ENCODE results near the gene RELB. TPM values are rescaled to one million over a fixed set of nuclear protein-coding genes. Genes with fewer than 3 reads are reported as not detected.

Gene RELB
- total and polyA plus RNA-seq, 9 of the 15 experiments (the other 6 are each of a cell fraction or from before 2014, with no cell fraction given): 0.15 to 1.1 (median 0.28) TPM; not detected in 2

DNA sequence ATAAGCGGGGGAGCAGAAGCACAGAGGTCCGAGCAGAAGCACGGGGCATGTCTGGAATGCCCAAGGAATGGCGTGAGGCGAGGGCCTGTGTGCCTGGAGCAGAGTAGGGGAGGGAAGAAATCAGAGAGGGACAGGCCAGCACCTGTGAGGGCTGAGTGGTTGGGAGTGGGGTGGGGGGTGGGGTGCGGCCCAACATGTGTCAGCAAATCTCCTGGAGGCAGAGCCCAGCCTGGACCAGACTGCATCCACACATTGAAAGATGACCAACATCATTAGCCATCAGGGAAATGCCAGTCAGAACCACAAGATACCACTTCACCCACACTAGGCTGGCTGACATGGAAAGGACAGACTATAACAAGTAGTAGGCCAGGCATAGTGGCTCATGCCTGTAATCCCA, 48.8 kb downstream of the RELB start:
- H3K9me1 ChIP-seq (ENCODE audit: control insufficient read depth, insufficient read depth, low read length): peaks cover 7% of the 10 kb centered on the region
- ChIA-PET POLR2A (interaction anchor here (0.9 to 1.7 kb wide), 5 partner anchors 10 to 295 kb away, joined by 3 to 9 read pairs (median 5); partner anchors contain the start of gene CLASRP), CTCF (ENCODE audit: low intra/inter-chr PET ratio) (no interaction called here)
- 92% methylated on average over 5 of the region's 6 CpGs for WGBS (ENCODE audit: insufficient coverage, low coverage, missing lambda C conversion rate)
- in situ Hi-C loops (cut with MboI) (loop anchor here (10.0 kb wide), 1 partner anchor 155 kb away; the partner anchor contains the start of gene TOMM40), intact Hi-C loops (cut with micrococcal nuclease) (no loop called here)
- FAIRE-seq: no peak
- H3K79me2 ChIP-seq (ENCODE audit: control insufficient read depth, insufficient read depth, low read length): peaks cover 59% of the 10 kb centered on the region
- no peak overlapping the region for H3K4me2 ChIP-seq (ENCODE audit: insufficient read depth, low read length)
- H3K9ac ChIP-seq (ENCODE audit: insufficient read depth in 1 of 2, low read depth in 2 of 2, low read length in 2 of 2): peak overlapping the region in 1 of 2 experiments; percentile 78; a peak in 1 of 4 replicates
- no peak for ATAC-seq
- no peaks in the 10 kb centered on the region for H3K9me3 ChIP-seq (replicated peaks; ENCODE audit: control insufficient read depth, insufficient read depth, low read depth, low read length)
- H4K20me1 ChIP-seq (replicated peaks; ENCODE audit: control insufficient read depth, insufficient read depth, low read length): peaks cover 27% of the 10 kb centered on the region
- H3K27me3 ChIP-seq (ENCODE audit: control insufficient read depth in 2 of 2, insufficient read depth in 2 of 2, low read length in 2 of 2): no peaks in the 10 kb centered on the region
- H3K36me3 ChIP-seq (ENCODE audit: control insufficient read depth, insufficient read depth, low read length): peaks cover 76% of the 10 kb centered on the region
- H3K27ac ChIP-seq (ENCODE audit: extremely low read depth, low read depth, low read length): 0 out of 3 replicates have a peak overlapping the region, but pooled peaks have one; percentile 13
- TF ChIP-seq FOXJ2 (tag; IDR thresholded peaks at IDR 0.05) (no peak), PHB2 (IDR thresholded peaks at IDR 0.05; ENCODE audit: low read depth) (no peak), HDGF (IDR thresholded peaks at IDR 0.05) (no peak), ARHGAP35 (IDR thresholded peaks at IDR 0.05; ENCODE audit: partially characterized antibody) (no peak), HDAC6 (IDR thresholded peaks at IDR 0.05; ENCODE audit: low read depth, low read length) (no peak), TAF1 (IDR thresholded peaks at IDR 0.05; ENCODE audit: control insufficient read depth, extremely low read depth, insufficient read depth, low read length, severe bottlenecking) (no peak), TEAD2 (tag; IDR thresholded peaks at IDR 0.05) (no peak), TSC22D4 (tag; IDR thresholded peaks at IDR 0.05) (no peak), BCL6 (CRISPR knock-in tag; IDR thresholded peaks at IDR 0.05) (no peak), RNF2 (IDR thresholded peaks at IDR 0.05) (no peak), ZNF551 (CRISPR knock-in tag; IDR thresholded peaks at IDR 0.05) (no peak)
- TF ChIP-seq, protein P1, sequence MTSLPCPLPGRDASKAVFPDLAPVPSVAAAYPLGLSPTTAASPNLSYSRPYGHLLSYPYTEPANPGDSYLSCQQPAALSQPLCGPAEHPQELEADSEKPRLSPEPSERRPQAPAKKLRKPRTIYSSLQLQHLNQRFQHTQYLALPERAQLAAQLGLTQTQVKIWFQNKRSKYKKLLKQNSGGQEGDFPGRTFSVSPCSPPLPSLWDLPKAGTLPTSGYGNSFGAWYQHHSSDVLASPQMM (CRISPR knock-in tag; IDR thresholded peaks at IDR 0.05): no peak
- TF ChIP-seq, protein P2, sequence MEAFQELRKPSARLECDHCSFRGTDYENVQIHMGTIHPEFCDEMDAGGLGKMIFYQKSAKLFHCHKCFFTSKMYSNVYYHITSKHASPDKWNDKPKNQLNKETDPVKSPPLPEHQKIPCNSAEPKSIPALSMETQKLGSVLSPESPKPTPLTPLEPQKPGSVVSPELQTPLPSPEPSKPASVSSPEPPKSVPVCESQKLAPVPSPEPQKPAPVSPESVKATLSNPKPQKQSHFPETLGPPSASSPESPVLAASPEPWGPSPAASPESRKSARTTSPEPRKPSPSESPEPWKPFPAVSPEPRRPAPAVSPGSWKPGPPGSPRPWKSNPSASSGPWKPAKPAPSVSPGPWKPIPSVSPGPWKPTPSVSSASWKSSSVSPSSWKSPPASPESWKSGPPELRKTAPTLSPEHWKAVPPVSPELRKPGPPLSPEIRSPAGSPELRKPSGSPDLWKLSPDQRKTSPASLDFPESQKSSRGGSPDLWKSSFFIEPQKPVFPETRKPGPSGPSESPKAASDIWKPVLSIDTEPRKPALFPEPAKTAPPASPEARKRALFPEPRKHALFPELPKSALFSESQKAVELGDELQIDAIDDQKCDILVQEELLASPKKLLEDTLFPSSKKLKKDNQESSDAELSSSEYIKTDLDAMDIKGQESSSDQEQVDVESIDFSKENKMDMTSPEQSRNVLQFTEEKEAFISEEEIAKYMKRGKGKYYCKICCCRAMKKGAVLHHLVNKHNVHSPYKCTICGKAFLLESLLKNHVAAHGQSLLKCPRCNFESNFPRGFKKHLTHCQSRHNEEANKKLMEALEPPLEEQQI (IDR thresholded peaks at IDR 0.05): no peak
- TF ChIP-seq, protein P3, sequence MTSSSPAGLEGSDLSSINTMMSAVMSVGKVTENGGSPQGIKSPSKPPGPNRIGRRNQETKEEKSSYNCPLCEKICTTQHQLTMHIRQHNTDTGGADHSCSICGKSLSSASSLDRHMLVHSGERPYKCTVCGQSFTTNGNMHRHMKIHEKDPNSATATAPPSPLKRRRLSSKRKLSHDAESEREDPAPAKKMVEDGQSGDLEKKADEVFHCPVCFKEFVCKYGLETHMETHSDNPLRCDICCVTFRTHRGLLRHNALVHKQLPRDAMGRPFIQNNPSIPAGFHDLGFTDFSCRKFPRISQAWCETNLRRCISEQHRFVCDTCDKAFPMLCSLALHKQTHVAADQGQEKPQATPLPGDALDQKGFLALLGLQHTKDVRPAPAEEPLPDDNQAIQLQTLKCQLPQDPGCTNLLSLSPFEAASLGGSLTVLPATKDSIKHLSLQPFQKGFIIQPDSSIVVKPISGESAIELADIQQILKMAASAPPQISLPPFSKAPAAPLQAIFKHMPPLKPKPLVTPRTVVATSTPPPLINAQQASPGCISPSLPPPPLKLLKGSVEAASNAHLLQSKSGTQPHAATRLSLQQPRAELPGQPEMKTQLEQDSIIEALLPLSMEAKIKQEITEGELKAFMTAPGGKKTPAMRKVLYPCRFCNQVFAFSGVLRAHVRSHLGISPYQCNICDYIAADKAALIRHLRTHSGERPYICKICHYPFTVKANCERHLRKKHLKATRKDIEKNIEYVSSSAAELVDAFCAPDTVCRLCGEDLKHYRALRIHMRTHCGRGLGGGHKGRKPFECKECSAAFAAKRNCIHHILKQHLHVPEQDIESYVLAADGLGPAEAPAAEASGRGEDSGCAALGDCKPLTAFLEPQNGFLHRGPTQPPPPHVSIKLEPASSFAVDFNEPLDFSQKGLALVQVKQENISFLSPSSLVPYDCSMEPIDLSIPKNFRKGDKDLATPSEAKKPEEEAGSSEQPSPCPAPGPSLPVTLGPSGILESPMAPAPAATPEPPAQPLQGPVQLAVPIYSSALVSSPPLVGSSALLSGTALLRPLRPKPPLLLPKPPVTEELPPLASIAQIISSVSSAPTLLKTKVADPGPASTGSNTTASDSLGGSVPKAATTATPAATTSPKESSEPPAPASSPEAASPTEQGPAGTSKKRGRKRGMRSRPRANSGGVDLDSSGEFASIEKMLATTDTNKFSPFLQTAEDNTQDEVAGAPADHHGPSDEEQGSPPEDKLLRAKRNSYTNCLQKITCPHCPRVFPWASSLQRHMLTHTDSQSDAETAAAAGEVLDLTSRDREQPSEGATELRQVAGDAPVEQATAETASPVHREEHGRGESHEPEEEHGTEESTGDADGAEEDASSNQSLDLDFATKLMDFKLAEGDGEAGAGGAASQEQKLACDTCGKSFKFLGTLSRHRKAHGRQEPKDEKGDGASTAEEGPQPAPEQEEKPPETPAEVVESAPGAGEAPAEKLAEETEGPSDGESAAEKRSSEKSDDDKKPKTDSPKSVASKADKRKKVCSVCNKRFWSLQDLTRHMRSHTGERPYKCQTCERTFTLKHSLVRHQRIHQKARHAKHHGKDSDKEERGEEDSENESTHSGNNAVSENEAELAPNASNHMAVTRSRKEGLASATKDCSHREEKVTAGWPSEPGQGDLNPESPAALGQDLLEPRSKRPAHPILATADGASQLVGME (CRISPR knock-in tag; IDR thresholded peaks at IDR 0.05): no peak
- H3K4me1 ChIP-seq (replicated peaks in 1 of 2; ENCODE audit: control insufficient read depth in 2 of 2, insufficient read depth in 2 of 2, low read length in 2 of 2): peaks cover 3 to 8% of the 10 kb centered on the region in 2 experiments; a peak in 3 of 5 replicates
- H3K4me3 ChIP-seq: no peak overlapping the region
- H2AFZ ChIP-seq (ENCODE audit: low read depth, low read length): no peak overlapping the region
- DNase-seq (ENCODE audit: extremely low read depth in 1 of 4, low spot score in 3 of 4): peak in 1 of 4 experiments; percentile 24
- no TSS peak for BruUV-seq (replicated peaks)

Measured in K562 (cell line).